AG04450 (cell line): ENCODE results near the gene OPCML. TPM values are rescaled to one million over a fixed set of nuclear protein-coding genes. Genes with fewer than 3 reads are reported as not detected.

Experiments used
- CTCF ChIA-PET: fragments of 300-600, 350-600 bp; formaldehyde crosslinking; extraction: SDS; loops from one replicate; lab custom pipeline; 2022; ENCODE audit warnings: antibody characterized with exemption, inconsistent platforms; lab: Charles Lee
- POLR2A ChIA-PET: fragments of 350-600 bp; formaldehyde crosslinking; extraction: SDS; loops from one replicate; lab custom pipeline; 2021; ENCODE audit warnings: antibody characterized with exemption, inconsistent platforms; lab: Yijun Ruan, JAX
- DNase-seq: peaks from one replicate; pipeline ENCODE4 v3.0.0-alpha.2; 2011; ENCODE audit warnings: low read depth, low spot score
- H3K27ac ChIP-seq: one replicate; pipeline ENCODE4 v1.5.1; 2012; ENCODE audit warnings: low read depth, low read length, control low read depth
- H3K27me3 ChIP-seq: one replicate; pipeline ENCODE4 v1.6.0; 2012; ENCODE audit warnings: low read length; ENCODE audit not compliant: control insufficient read depth, insufficient read depth
- H3K4me3 ChIP-seq: 2 replicates; pipeline ENCODE4 v1.5.1; 2011; ENCODE audit warnings: mild to moderate bottlenecking, low read depth, low read length, control low read depth
- H3K9me3 ChIP-seq: 2 replicates; pipeline ENCODE4 v1.5.1; 2012; ENCODE audit warnings: low read length; ENCODE audit not compliant: control insufficient read depth, insufficient read depth
- polyA plus RNA-seq: library from polyadenylated mRNA; depleted of rRNA; stranded (reverse); fragments of >200 nt; gene quantifications from 2 replicates; pipeline ENCODE4 v1.2.3, GENCODE V29; 2011
- TF ChIP-seq, protein P1 (sequence below): IDR thresholded peaks from 2 replicates; pipeline ENCODE4 v1.5.1; 2011; ENCODE audit warnings: low read depth, low read length, control low read depth, inconsistent platforms

Gene OPCML
- polyA plus RNA-seq, 1 experiment = 1.1 TPM

DNA sequence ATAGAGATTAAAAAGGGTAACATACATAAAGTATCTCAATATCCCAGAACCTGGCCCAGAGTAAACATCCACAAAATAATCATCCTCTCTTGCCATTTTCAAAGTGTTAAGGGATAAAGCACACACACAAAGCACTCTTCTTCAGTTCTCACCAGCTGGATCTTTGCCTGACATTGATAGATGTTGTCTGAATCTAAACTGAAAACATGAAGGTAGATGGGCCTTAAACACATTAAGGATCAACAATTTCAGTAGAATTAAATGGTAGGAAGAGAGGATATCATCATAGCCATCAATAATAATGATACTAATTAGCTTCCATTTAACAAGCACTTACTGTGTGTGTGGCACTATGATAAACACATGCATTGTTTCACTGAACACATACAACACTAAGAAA is 261.1 kb downstream of the OPCML start:
- DNase-seq = no peak
- peaks cover 18% of the 10 kb centered on the region for H3K9me3 ChIP-seq
- CTCF ChIA-PET = no interaction called here
- H3K27me3 ChIP-seq = no peaks in the 10 kb centered on the region
- TF ChIP-seq, protein P1, sequence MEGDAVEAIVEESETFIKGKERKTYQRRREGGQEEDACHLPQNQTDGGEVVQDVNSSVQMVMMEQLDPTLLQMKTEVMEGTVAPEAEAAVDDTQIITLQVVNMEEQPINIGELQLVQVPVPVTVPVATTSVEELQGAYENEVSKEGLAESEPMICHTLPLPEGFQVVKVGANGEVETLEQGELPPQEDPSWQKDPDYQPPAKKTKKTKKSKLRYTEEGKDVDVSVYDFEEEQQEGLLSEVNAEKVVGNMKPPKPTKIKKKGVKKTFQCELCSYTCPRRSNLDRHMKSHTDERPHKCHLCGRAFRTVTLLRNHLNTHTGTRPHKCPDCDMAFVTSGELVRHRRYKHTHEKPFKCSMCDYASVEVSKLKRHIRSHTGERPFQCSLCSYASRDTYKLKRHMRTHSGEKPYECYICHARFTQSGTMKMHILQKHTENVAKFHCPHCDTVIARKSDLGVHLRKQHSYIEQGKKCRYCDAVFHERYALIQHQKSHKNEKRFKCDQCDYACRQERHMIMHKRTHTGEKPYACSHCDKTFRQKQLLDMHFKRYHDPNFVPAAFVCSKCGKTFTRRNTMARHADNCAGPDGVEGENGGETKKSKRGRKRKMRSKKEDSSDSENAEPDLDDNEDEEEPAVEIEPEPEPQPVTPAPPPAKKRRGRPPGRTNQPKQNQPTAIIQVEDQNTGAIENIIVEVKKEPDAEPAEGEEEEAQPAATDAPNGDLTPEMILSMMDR = no peak
- no peak overlapping the region for H3K4me3 ChIP-seq
- H3K27ac ChIP-seq = no peak overlapping the region
- POLR2A ChIA-PET = no interaction called here

DNA sequence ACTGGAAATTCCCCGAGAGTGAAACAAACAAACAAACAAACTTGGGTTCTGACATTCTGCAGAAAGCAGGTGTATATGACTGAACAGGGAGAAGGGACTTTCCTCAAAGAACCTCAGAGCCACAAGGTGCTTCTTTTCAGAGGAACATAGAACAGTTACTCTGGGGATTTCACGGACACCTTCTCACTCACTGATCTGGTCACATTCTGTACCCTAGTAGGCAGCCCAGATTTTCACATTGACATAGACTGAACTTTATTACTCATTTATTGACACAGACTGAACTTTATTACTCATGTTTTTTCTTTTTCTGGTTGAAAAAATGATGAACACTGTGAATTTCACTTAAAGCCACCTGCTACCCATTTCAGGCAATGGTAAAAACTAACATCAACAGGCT is 263.0 kb downstream of the OPCML start:
- CTCF ChIA-PET = no interaction called here
- H3K4me3 ChIP-seq = no peak overlapping the region
- TF ChIP-seq, protein P1 = no peak
- DNase-seq = no peak
- POLR2A ChIA-PET = no interaction called here
- H3K9me3 ChIP-seq = peaks cover 19% of the 10 kb centered on the region
- H3K27me3 ChIP-seq = no peaks in the 10 kb centered on the region
- no peak overlapping the region for H3K27ac ChIP-seq

DNA sequence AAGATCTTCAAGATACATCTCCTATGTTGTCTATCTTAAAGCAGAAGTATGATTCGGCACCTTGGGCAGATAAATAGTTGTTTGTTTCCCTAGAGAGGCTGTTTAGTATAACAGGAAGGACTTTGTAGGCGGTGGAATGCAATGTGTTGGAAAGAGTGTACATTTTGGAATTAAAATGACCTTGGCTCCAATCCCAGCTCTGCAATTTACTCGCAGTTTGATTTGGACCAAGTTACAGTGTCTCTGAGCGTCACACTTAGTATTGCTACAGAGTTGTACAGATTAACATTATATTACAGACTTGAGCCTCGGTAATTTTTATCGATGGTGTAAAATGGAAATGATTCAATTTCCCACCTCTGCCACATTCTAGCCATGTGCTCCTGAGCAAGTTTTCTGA is 265.3 kb downstream of the OPCML start:
- ChIA-PET CTCF (no interaction called here), POLR2A (no interaction called here)
- H3K4me3 ChIP-seq = no peak overlapping the region
- H3K27me3 ChIP-seq = no peaks in the 10 kb centered on the region
- TF ChIP-seq, protein P1 = no peak
- H3K9me3 ChIP-seq = peaks cover 11% of the 10 kb centered on the region
- H3K27ac ChIP-seq = no peak overlapping the region
- no peak for DNase-seq

DNA sequence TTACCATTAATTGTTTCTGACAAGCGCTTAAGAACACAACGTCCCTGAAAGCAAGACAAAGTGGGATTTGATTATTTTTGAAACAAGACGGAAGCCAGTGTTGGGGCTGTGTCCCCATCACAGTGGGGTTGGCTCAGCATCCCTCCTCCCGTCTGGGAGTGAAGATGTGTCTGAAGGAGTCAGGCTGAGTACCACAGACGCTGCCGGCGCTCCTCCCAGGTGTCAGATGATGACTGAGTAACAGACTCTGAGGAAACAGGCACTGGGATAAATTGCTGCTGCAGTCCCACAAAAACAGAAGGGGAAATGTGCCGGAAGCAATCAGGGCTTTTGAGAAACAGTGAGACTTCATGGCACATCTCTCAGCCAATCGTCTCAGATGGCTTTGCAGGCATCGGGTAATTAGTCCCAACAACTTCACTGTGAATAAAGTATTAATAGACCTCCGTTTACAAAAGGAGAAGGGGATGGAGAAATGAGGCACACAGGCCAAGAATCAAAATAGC is 266.7 kb downstream of the OPCML start:
- Histone ChIP-seq H3K9me3 (peaks cover 17% of the 10 kb centered on the region), H3K27ac (no peak overlapping the region), H3K4me3 (no peak overlapping the region), H3K27me3 (no peaks in the 10 kb centered on the region)
- TF ChIP-seq, protein P1 = no peak
- DNase-seq = no peak
- ChIA-PET POLR2A (no interaction called here), CTCF (no interaction called here)

DNA sequence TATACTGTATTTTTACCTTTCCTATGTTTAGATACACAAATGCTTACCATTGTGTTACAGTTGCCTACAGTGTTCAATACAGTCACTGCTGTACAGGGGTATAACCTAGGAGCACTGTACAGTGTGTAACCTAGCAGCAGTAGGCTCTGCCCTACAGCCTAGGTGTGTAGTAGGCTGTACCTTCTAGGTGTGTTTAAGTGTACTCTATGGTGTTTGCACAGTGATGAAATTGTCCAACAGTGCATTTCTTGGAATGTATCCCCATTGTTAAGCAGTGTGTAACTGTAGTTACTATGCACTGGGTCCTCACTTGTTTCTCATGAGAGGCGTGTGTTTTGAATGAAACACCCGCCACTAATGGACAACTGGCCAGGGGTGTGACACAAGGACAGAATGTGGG is 269.0 kb downstream of the OPCML start:
- CTCF ChIA-PET = no interaction called here
- Histone ChIP-seq H3K27ac (no peak overlapping the region), H3K4me3 (no peak overlapping the region), H3K27me3 (no peaks in the 10 kb centered on the region), H3K9me3 (peaks cover 26% of the 10 kb centered on the region)
- POLR2A ChIA-PET = no interaction called here
- no peak for DNase-seq
- TF ChIP-seq, protein P1 = no peak
